Measurements from ENCODE around the gene MPRIP.
"Not testable (repeated sequence)": the region's sequence is repeated elsewhere in the genome, so short reads cannot be mapped to it uniquely, and the experiment has no call there.

The MPRIP gene, protein sequence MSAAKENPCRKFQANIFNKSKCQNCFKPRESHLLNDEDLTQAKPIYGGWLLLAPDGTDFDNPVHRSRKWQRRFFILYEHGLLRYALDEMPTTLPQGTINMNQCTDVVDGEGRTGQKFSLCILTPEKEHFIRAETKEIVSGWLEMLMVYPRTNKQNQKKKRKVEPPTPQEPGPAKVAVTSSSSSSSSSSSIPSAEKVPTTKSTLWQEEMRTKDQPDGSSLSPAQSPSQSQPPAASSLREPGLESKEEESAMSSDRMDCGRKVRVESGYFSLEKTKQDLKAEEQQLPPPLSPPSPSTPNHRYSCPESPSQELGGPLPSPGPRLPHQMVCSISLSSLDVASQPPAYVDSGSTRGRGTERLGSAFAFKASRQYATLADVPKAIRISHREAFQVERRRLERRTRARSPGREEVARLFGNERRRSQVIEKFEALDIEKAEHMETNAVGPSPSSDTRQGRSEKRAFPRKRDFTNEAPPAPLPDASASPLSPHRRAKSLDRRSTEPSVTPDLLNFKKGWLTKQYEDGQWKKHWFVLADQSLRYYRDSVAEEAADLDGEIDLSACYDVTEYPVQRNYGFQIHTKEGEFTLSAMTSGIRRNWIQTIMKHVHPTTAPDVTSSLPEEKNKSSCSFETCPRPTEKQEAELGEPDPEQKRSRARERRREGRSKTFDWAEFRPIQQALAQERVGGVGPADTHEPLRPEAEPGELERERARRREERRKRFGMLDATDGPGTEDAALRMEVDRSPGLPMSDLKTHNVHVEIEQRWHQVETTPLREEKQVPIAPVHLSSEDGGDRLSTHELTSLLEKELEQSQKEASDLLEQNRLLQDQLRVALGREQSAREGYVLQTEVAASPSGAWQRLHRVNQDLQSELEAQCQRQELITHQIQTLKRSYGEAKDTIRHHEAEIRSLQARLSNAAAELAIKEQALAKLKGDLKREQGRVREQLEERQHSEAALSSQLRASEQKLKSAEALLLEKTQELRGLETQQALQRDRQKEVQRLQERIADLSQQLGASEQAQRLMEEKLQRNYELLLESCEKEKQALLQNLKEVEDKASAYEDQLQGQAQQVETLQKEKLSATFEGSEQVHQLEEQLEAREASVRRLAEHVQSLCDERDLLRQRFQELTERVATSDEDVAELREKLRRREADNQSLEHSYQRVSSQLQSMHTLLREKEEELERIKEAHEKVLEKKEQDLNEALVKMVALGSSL (N-terminal part only)

DNA sequence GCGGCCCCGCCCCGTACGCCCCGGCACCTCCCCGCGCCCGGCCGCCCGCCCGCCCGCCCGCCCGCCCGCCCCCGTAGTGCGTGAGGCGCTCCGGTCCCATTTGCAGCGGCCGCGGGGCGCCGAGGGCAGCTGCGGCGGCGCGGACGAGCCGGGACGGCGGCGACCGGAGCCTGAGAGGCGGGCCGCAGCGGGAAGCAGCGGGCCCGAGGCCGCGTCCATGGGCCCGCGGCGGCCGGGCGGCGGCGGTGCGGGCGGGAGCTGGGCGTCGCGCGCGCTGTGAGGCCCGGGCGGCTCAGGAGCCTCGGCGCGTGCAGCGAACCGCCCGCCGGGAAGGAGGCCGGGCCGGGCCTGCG, at the start of gene MPRIP:
TSS of gene MPRIP (plus strand) at position 74 of the 353 bp plus-strand sequence. CDS start 392 bp downstream, outside the sequence.
- TF ChIP-seq, protein P1, sequence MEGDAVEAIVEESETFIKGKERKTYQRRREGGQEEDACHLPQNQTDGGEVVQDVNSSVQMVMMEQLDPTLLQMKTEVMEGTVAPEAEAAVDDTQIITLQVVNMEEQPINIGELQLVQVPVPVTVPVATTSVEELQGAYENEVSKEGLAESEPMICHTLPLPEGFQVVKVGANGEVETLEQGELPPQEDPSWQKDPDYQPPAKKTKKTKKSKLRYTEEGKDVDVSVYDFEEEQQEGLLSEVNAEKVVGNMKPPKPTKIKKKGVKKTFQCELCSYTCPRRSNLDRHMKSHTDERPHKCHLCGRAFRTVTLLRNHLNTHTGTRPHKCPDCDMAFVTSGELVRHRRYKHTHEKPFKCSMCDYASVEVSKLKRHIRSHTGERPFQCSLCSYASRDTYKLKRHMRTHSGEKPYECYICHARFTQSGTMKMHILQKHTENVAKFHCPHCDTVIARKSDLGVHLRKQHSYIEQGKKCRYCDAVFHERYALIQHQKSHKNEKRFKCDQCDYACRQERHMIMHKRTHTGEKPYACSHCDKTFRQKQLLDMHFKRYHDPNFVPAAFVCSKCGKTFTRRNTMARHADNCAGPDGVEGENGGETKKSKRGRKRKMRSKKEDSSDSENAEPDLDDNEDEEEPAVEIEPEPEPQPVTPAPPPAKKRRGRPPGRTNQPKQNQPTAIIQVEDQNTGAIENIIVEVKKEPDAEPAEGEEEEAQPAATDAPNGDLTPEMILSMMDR (conservative IDR thresholded peaks at IDR 0.05; ENCODE audit: low read depth, low read length): no peak
- peak within 1 kb of the TSS; percentile 78 for H3K4me3 ChIP-seq (ENCODE audit: low read depth, low read length)
- DNase-seq (ENCODE audit: low read depth): no peak

DNA sequence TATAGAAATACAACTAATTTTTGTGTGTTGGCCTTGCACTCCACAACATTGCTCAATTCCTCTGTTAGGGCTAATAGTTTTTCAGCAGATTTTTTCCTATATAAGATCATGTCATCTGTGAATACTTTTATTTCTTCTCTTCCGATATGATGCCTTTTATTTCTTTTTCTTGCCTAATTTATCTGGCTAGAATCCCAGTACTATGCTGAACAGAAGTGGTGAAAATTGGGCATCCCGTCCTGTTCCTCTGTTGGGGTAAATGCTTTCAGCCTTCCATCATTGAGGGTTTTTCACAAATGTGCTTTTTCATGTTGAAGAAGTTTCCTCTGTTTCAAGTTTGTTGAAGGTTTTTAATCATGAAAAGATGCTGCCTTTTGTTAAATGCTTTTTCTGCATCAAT, 47.6 kb upstream of the MPRIP start:
- no peak overlapping the region for H3K4me3 ChIP-seq (ENCODE audit: low read depth, low read length)
- TF ChIP-seq, protein P1 (conservative IDR thresholded peaks at IDR 0.05; ENCODE audit: low read depth, low read length): no peak
- no peak for DNase-seq (ENCODE audit: low read depth)

DNA sequence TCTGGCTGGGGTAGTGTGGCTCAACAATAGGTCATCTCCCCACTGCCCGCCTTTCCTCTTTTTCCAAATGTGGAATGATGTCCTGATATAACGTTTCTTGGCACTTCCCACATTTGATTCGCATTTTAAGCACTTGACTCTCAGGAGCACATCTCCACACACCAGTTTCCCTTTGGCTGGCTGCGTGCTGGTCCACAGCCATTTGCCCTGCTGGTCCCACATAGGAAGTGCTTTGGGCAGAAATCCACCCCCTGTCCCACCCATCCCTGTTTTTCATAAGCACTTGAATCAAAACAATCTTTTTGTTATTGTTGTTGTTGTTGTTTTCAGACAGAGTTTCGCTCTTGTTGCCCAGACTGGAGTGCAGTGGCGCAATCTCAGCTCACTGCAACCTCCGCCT, 46.3 kb upstream of the MPRIP start:
- DNase-seq (ENCODE audit: low read depth): no peak
- TF ChIP-seq, protein P1 (conservative IDR thresholded peaks at IDR 0.05; ENCODE audit: low read depth, low read length): no peak
- no peak overlapping the region for H3K4me3 ChIP-seq (ENCODE audit: low read depth, low read length)

DNA sequence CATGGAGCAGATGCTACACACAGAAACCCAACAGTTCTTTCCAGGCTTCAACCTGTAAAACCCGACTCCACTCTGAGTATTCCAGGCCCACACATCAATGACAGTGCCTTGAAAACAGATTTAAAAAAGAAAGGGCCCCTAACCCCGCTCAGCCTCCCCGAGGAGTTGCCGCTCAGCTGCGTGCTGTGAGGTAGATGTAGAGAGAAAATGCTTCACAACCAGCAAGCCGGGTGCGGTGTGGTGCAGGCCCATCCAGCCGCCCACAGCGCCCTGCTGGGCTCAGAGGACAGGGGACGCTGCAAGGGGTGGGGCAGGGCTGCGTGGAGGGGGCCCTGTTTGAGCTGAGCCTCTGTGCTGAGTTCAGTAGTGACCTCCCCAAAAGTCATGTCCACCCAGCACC, 45.5 kb upstream of the MPRIP start:
- H3K4me3 ChIP-seq (ENCODE audit: low read depth, low read length); DNase-seq (ENCODE audit: low read depth): not testable (repeated sequence)

DNA sequence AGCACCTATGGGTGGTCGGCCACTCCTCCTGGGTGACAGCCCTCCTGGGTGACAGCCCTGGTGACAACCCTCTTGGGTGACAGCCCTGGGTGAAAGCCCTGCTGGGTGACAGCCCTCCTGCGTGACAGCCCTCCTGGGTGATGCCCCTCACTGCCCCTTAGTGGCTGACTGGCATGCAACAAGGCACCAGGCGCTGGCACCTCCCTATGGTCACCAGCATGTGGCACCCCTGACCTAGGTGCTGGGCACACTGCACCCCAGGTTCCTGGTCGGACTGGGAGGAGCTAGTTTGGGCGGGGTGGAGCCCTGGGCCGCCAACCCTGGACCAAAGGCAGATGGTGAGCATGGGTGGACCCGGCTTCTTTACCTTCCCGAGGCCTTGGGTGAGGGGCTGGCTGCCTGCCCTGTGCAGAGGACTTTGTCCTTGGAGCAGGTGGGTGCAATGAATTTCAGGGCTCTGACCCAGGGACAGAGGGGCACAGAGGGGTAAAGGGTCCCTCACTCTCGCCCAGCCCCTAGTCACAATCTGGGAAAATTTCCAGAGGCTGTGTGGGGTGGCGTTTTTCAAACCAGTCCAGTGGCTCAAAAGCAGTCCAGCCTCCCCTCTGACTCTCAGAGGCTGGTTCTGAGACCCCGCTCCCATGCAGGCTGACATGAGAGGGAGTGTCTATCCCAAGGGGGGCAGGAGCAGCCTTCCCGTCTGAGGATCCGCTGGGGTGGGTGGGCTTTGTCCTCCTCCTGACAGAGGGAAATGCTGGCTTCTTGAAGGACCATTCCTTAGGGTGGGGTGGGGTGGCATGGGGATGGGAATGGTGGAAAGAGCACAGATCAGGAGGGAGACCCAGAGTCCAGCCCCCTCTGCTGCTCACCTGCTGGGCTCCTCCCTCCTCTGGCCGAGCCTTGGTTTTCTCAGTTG, 44.5 kb upstream of the MPRIP start:
- no peak overlapping the region for H3K4me3 ChIP-seq (ENCODE audit: low read depth, low read length)
- no peak for DNase-seq (ENCODE audit: low read depth)
- TF ChIP-seq, protein P1 (conservative IDR thresholded peaks at IDR 0.05; ENCODE audit: low read depth, low read length): no peak

DNA sequence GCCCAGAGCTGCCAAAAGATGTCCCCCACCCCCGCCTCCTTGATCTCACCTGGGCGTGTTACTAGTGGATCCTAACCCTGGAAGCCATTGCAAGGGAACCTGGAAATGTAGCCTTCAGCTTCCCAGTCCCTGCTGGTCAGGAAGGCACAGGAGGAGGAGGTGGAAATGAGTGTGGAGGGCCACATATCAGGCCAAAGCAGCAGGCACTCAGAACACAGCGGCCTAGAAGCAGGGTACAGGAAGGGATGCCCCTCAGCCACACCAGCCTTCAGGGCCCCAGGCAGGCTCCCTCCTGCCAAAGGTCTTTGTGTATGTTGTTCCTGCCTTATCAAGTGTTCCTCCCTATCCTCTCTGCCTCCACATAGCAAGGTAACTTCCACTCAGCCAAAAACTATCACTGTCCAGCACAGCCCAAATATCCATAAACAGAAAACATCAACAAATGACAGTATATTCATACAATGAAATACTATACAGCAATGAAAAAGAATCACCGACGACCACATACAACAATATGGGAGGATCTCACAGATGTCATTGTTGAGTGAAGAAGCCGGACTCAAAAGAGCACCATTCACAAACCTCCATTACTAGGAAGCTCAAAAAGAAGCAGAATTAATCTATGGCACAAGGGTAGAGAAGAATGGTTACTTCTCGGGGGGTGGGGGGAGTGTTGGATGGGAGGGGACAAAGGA, 42.2 kb upstream of the MPRIP start:
- H3K4me3 ChIP-seq (ENCODE audit: low read depth, low read length): no peak overlapping the region
- TF ChIP-seq, protein P1 (conservative IDR thresholded peaks at IDR 0.05; ENCODE audit: low read depth, low read length): no peak
- no peak for DNase-seq (ENCODE audit: low read depth)

Measured in choroid plexus epithelial cell (primary cell).